H1 (cell line): ENCODE measurements around the gene LHPP. TPM values are rescaled to one million over a fixed set of nuclear protein-coding genes. Genes with fewer than 3 reads are reported as not detected.

Source experiments
- CTCF ChIA-PET: fragments of 300-600 bp; sonication (Branson Sonifier 250); formaldehyde crosslinking; loops from one replicate; lab custom pipeline; 2021; ENCODE audit not compliant: partially characterized antibody; lab: Charles Lee
- POLR2A ChIA-PET: fragments of 300-600 bp; sonication (Branson Sonifier 250); formaldehyde crosslinking; loops from one replicate; lab custom pipeline; 2021; ENCODE audit warnings: inconsistent platforms; ENCODE audit not compliant: partially characterized antibody; lab: Charles Lee
- DNase-seq, 2 experiments: peaks; one replicate each; pipeline versions ENCODE4 v3.0.0 to v3.0.0-alpha.2; 2010 to 2022; ENCODE audit warnings: low spot score in 2 of 2, low read depth in 1 of 2, mixed read lengths in 1 of 2
- FAIRE-seq: peaks from 2 replicates; lab custom pipeline; 2011; peaks lifted over from hg19 to GRCh38; lab: Jason Lieb, UNC
- H2AFZ ChIP-seq: 2 replicates; pipeline ENCODE4 v1.8.1; 2012; ENCODE audit warnings: low read length, inconsistent platforms
- H2AK5ac ChIP-seq: 2 replicates; pipeline ENCODE4 v1.6.1; 2013; ENCODE audit warnings: low read depth, low read length
- H2BK120ac ChIP-seq: replicated peaks from 2 replicates; pipeline ENCODE3; 2013; ENCODE audit warnings: low read depth, low read length, inconsistent platforms
- H2BK12ac ChIP-seq: 2 replicates; pipeline ENCODE4 v1.6.1; 2013; ENCODE audit warnings: low read depth, low read length
- H2BK15ac ChIP-seq: 2 replicates; pipeline ENCODE4 v1.6.1; 2013; ENCODE audit warnings: low read length
- H2BK20ac ChIP-seq: 2 replicates; pipeline ENCODE4 v1.6.1; 2013; ENCODE audit warnings: low read length
- H2BK5ac ChIP-seq: 2 replicates; pipeline ENCODE4 v1.6.1; 2013; ENCODE audit warnings: low read depth, low read length
- H3K14ac ChIP-seq: 2 replicates; pipeline ENCODE4 v1.6.1; 2013; ENCODE audit warnings: inconsistent platforms; ENCODE audit not compliant: insufficient read length
- H3K18ac ChIP-seq: 2 replicates; pipeline ENCODE4 v1.6.1; 2013; ENCODE audit warnings: low read length; ENCODE audit errors: extremely low read depth
- H3K23ac ChIP-seq: 2 replicates; pipeline ENCODE4 v1.6.1; 2013; ENCODE audit warnings: inconsistent platforms; ENCODE audit not compliant: insufficient read length
- H3K23me2 ChIP-seq: 2 replicates; pipeline ENCODE4 v1.6.1; 2013; ENCODE audit warnings: low read depth, low read length
- H3K27ac ChIP-seq: 2 replicates; pipeline ENCODE4 v1.6.1; 2011; ENCODE audit warnings: low read depth, low read length, inconsistent platforms
- H3K27me3 ChIP-seq, 4 experiments: replicated peaks in 1 of 4; 1 replicate in 1 of 4; 2 replicates in 3 of 4; pipeline versions ENCODE4 v1.6.1 to v1.8.1; 2011 to 2013; ENCODE audit warnings: low read length in 3 of 4, mild to moderate bottlenecking in 3 of 4, inconsistent platforms in 2 of 4, mixed read lengths in 2 of 4, moderate library complexity in 1 of 4; ENCODE audit not compliant: control insufficient read depth in 3 of 4, insufficient read depth in 3 of 4; ENCODE audit errors: extremely low read depth in 1 of 4
- H3K36me3 ChIP-seq, 4 experiments: 2 replicates each; pipeline versions ENCODE4 v1.6.1 to v1.8.1; 2011 to 2013; ENCODE audit warnings: mild to moderate bottlenecking in 4 of 4, low read length in 3 of 4, moderate library complexity in 2 of 4, control low read depth in 1 of 4, inconsistent platforms in 1 of 4; ENCODE audit not compliant: insufficient read depth in 4 of 4, control insufficient read depth in 2 of 4
- H3K4ac ChIP-seq: replicated peaks from 2 replicates; pipeline ENCODE3; 2013; ENCODE audit warnings: low read length, low read depth, mixed read lengths, inconsistent platforms; ENCODE audit not compliant: insufficient read length
- H3K4me1 ChIP-seq, 4 experiments: replicated peaks in 1 of 4; 1 replicate in 1 of 4; 2 replicates in 3 of 4; pipeline versions ENCODE4 v1.6.1 to v1.8.1; 2011 to 2013; ENCODE audit warnings: low read length in 3 of 4, inconsistent platforms in 2 of 4, mixed read lengths in 1 of 4; ENCODE audit not compliant: insufficient read depth in 4 of 4, control insufficient read depth in 3 of 4
- H3K4me2 ChIP-seq, 2 experiments: 2 replicates each; pipeline versions ENCODE4 v1.6.1 to v1.8.1; 2011 to 2013; ENCODE audit warnings: low read depth in 2 of 2, low read length in 2 of 2, control low read depth in 1 of 2, inconsistent platforms in 1 of 2, mild to moderate bottlenecking in 1 of 2; ENCODE audit not compliant: insufficient read depth in 1 of 2
- H3K4me3 ChIP-seq, 4 experiments: fragments of 200-600, 300-600 bp in 1 of 4; sonication (generic), shearing (Covaris generic), sonication (Bioruptor Twin) in 1 of 4; 2 replicates each; pipeline versions ENCODE4 v1.5.1 to v1.8.1; 2011 to 2016; ENCODE audit warnings: low read length in 4 of 4, low read depth in 3 of 4, control low read depth in 2 of 4, inconsistent platforms in 2 of 4, mild to moderate bottlenecking in 2 of 4, mixed read lengths in 1 of 4, moderate library complexity in 1 of 4; ENCODE audit not compliant: insufficient read depth in 2 of 4; ENCODE audit errors: extremely low read depth in 1 of 4
- H3K56ac ChIP-seq: replicated peaks from 2 replicates; pipeline ENCODE3; 2013; ENCODE audit warnings: low read depth, mild to moderate bottlenecking, mixed read lengths, low read length, inconsistent platforms; ENCODE audit not compliant: insufficient read length
- H3K79me1 ChIP-seq: 2 replicates; pipeline ENCODE4 v1.6.1; 2013; ENCODE audit warnings: low read depth, low read length, control low read depth
- H3K79me2 ChIP-seq, 2 experiments: 2 replicates each; pipeline versions ENCODE4 v1.6.1 to v1.8.1; 2012 to 2013; ENCODE audit warnings: low read length in 2 of 2, mild to moderate bottlenecking in 2 of 2, inconsistent platforms in 1 of 2; ENCODE audit not compliant: insufficient read depth in 2 of 2, control insufficient read depth in 1 of 2
- H3K9ac ChIP-seq, 4 experiments: replicated peaks in 1 of 4; 1 replicate in 1 of 4; 2 replicates in 3 of 4; pipeline versions ENCODE4 v1.6.1 to v1.8.1; 2011 to 2013; ENCODE audit warnings: low read depth in 3 of 4, low read length in 3 of 4, control low read depth in 2 of 4, mild to moderate bottlenecking in 2 of 4, moderate library complexity in 2 of 4, inconsistent platforms in 1 of 4; ENCODE audit errors: extremely low read depth in 1 of 4
- H3K9me3 ChIP-seq, 2 experiments: 2 replicates each; pipeline versions ENCODE4 v1.6.1 to v1.8.1; 2012 to 2013; ENCODE audit warnings: mild to moderate bottlenecking in 2 of 2, moderate library complexity in 2 of 2, control low read depth in 1 of 2, inconsistent platforms in 1 of 2, low read depth in 1 of 2, low read length in 1 of 2, mixed read lengths in 1 of 2; ENCODE audit not compliant: insufficient read depth in 2 of 2
- H4K20me1 ChIP-seq, 2 experiments: replicated peaks in 1 of 2; 2 replicates each; pipeline versions ENCODE3 to v1.8.1; 2011 to 2013; ENCODE audit warnings: inconsistent platforms in 2 of 2, low read length in 2 of 2, mild to moderate bottlenecking in 1 of 2; ENCODE audit not compliant: insufficient read depth in 2 of 2, control insufficient read depth in 1 of 2
- H4K5ac ChIP-seq: 2 replicates; pipeline ENCODE4 v1.6.1; 2013; ENCODE audit warnings: low read length, low read depth, mixed read lengths, inconsistent platforms; ENCODE audit not compliant: insufficient read length
- H4K8ac ChIP-seq: 2 replicates; pipeline ENCODE4 v1.8.0; 2013; ENCODE audit warnings: mild to moderate bottlenecking, moderate library complexity, low read length, inconsistent platforms; ENCODE audit not compliant: insufficient read depth; ENCODE audit errors: extremely low read depth
- H4K91ac ChIP-seq: replicated peaks from 2 replicates; pipeline ENCODE3; 2013; ENCODE audit warnings: low read length, mixed read lengths, inconsistent platforms; ENCODE audit not compliant: insufficient read length
- CTBP2 ChIP-seq: IDR thresholded peaks from 2 replicates; pipeline ENCODE4 v1.7.0; 2011; ENCODE audit warnings: borderline replicate concordance, mild to moderate bottlenecking, moderate library complexity, mixed read lengths, low read length; ENCODE audit not compliant: insufficient read depth, insufficient read length
- EGR1 ChIP-seq: IDR thresholded peaks from 2 replicates; pipeline ENCODE4 v1.6.1; 2011; ENCODE audit warnings: low read depth, low read length, borderline replicate concordance
- EZH2 ChIP-seq: fragments of 200-600 bp; sonication (generic); IDR thresholded peaks from 2 replicates; pipeline ENCODE4 v1.7.1; 2012; ENCODE audit warnings: low read depth, mild to moderate bottlenecking, moderate library complexity, low read length, inconsistent platforms; ENCODE audit not compliant: severe bottlenecking
- GTF2F1 ChIP-seq: IDR thresholded peaks from 2 replicates; pipeline ENCODE4 v1.6.1; 2012; ENCODE audit warnings: low read depth, low read length, improper control_type of control experiment, borderline replicate concordance
- HDAC2 ChIP-seq, 2 experiments: fragments of 300-600 bp in 1 of 2; sonication (generic) in 1 of 2; IDR thresholded peaks; 2 replicates each; pipeline ENCODE4 v1.6.1; 2011 to 2012; ENCODE audit warnings: low read depth in 2 of 2, low read length in 2 of 2, mild to moderate bottlenecking in 2 of 2, moderate library complexity in 2 of 2, borderline replicate concordance in 1 of 2, inconsistent platforms in 1 of 2
- HDAC6 ChIP-seq: IDR thresholded peaks from one replicate; pipeline ENCODE4 v1.7.1; 2012; ENCODE audit warnings: low read depth, mild to moderate bottlenecking, inconsistent platforms, low read length, moderate library complexity
- JUN ChIP-seq: IDR thresholded peaks from 2 replicates; pipeline ENCODE4 v1.6.1; 2011; ENCODE audit warnings: low read depth, mild to moderate bottlenecking, improper control_type of control experiment, low read length
- SIN3A ChIP-seq, 2 experiments: IDR thresholded peaks in 1 of 2; conservative IDR thresholded peaks in 1 of 2; 2 replicates each; pipeline ENCODE4 v1.6.1; 2011 to 2012; ENCODE audit warnings: low read length in 2 of 2, improper control_type of control experiment in 1 of 2, low read depth in 1 of 2, mild to moderate bottlenecking in 1 of 2
- TCF12 ChIP-seq: IDR thresholded peaks from 2 replicates; pipeline ENCODE4 v1.6.1; 2011; ENCODE audit warnings: low read depth, mild to moderate bottlenecking, low read length
- WGBS, 2 experiments: shearing (Covaris generic) in 1 of 2; methylation state at CpG; one replicate each; pipeline versions ENCODE4 v1.1.6 to v1.1.7; 2013 to 2015; ENCODE audit warnings: low lambda C conversion rate in 2 of 2, mixed read lengths in 2 of 2, inconsistent platforms in 1 of 2, low coverage in 1 of 2, missing lambda C conversion rate in 1 of 2; ENCODE audit not compliant: insufficient replicate concordance in 2 of 2, insufficient coverage in 1 of 2, insufficient read length in 1 of 2; ENCODE audit errors: extremely low coverage in 1 of 2, missing lambda C conversion rate in 1 of 2; 5-methylcytosine and 5-hydroxymethylcytosine counted together
- polyA plus RNA-seq, 7 experiments: library from polyadenylated mRNA; depleted of rRNA in 3 of 7; stranded (reverse) in 5 of 7; unstranded in 2 of 7; fragments of >200 nt in 5 of 7; fragments of 200-250 nt in 2 of 7; gene quantifications; 1 replicate in 5 of 7; 2 replicates in 1 of 7; 4 replicates in 1 of 7; pipeline versions ENCODE4 v1.2.1 to v1.2.3, GENCODE V29; 2011 to 2013; ENCODE audit warnings: missing spikeins in 2 of 7, mixed read lengths in 2 of 7
- total RNA-seq: library from RNA; stranded (reverse); fragmentation: NEBNext Ultra II Directional; extraction: Animal tissue kit (Norgen Biotek cat#: 25700); gene quantifications from 2 replicates; pipeline ENCODE4 v1.2.1, GENCODE V29; 2021
- TF ChIP-seq, protein P1 (sequence below): IDR thresholded peaks from 2 replicates; pipeline ENCODE4 v1.6.1; 2012; ENCODE audit warnings: inconsistent platforms

Gene LHPP
- total and polyA plus RNA-seq, 2 of the 8 experiments (the other 6 are each of a cell fraction or from before 2014, with no cell fraction given) = 26.0 to 45.0 TPM

DNA sequence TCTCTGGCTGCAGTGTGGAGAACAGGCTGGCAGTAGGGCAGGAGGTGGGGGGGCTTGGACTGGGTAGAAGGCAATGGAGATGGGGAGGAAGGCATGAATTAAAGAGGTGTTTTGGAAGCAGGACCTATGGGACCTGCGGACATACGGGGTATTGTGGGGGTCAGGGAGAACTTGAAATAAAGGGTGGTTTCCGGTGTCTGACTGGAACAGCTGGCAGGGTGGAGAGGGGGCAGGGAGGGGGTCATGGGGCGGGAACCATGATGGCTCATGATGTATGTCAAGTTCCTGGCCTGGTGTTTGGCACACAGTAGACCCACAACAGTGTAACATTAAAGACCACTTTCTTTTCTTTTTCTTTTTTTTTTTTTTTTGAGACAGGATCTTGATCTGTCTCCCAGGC is 5.5 kb downstream of the LHPP start:
- Histone ChIP-seq H2BK5ac (peak overlapping the region; percentile 19; the same call in 1 of the 2 replicates), H3K27me3 (no peaks in the 10 kb centered on the region), H4K20me1 (peaks cover 0 to 4% of the 10 kb centered on the region in 2 experiments), H3K27ac (no peak overlapping the region), H4K91ac (peak overlapping the region; percentile 7), H3K4ac (peak overlapping the region; percentile 91), H3K23ac (no peak overlapping the region), H2AK5ac (no peak overlapping the region; the same call in 1 of the 2 replicates), H3K79me1 (peaks cover 3% of the 10 kb centered on the region), H3K18ac (no peak overlapping the region), H2BK20ac (peak overlapping the region; percentile 84; the same call in 1 of the 2 replicates), H3K4me3 (no peak overlapping the region), H3K14ac (no peak overlapping the region), H2AFZ (no peak overlapping the region), H2BK15ac (no peak overlapping the region), H3K4me2 (no peak overlapping the region), H3K23me2 (peaks cover 3% of the 10 kb centered on the region; the same call in 1 of the 2 replicates), H3K36me3 (0 out of 8 replicates have a peak, but pooled peaks cover 0 to 3% (median 0%) of the 10 kb centered on the region in 4 experiments), H3K79me2 (peaks cover 0 to 15% of the 10 kb centered on the region in 2 experiments; a peak in 2 of 4 replicates), H4K8ac (no peak overlapping the region), H3K9me3 (no peaks in the 10 kb centered on the region), H2BK12ac (peak overlapping the region; percentile 56; the same call in 1 of the 2 replicates), H3K4me1 (peaks cover 28 to 56% (median 37%) of the 10 kb centered on the region in 4 experiments), H4K5ac (no peak overlapping the region), H2BK120ac (no peak overlapping the region), H3K56ac (no peak overlapping the region), H3K9ac (no peak overlapping the region)
- FAIRE-seq (no peak), DNase-seq (no peak)
- 82% methylated on average over 4 of the region's 4 CpGs; no CpG with 5 or more reads in 1 of the 2 experiments for WGBS, 2 experiments
- POLR2A ChIA-PET = interaction anchor here (1.3 to 1.6 kb wide), 3 partner anchors 11 to 18 kb away, joined by 3 to 5 read pairs (median 4); partner anchors contain the start of gene NKX1-2
- CTCF ChIA-PET = interaction anchor here (1.0 kb wide), 1 partner anchor 15 kb away, joined by 4 read pairs; no protein-coding TSS in a partner anchor
- TF ChIP-seq JUN = no peak
- TF ChIP-seq HDAC2 (IDR thresholded peaks at IDR 0.05; ENCODE audit: borderline replicate concordance in 1 of 2, low read depth in 2 of 2, low read length in 2 of 2) = no peak
- TF ChIP-seq TCF12 = no peak
- no peak for TF ChIP-seq SIN3A (conservative IDR thresholded peaks at IDR 0.05 in 1 of 2, IDR thresholded peaks at IDR 0.05 in 1 of 2; ENCODE audit: low read depth in 1 of 2, low read length in 2 of 2)
- TF ChIP-seq HDAC6 = no peak
- TF ChIP-seq CTBP2 = no peak
- no peak for TF ChIP-seq GTF2F1
- TF ChIP-seq, protein P1, sequence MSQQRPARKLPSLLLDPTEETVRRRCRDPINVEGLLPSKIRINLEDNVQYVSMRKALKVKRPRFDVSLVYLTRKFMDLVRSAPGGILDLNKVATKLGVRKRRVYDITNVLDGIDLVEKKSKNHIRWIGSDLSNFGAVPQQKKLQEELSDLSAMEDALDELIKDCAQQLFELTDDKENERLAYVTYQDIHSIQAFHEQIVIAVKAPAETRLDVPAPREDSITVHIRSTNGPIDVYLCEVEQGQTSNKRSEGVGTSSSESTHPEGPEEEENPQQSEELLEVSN = no peak
- TF ChIP-seq EGR1 = no peak
- TF ChIP-seq EZH2 = no peak
